HepG2 (cell line): Measurements from ENCODE around the gene RNF175. TPM values are rescaled to one million over a fixed set of nuclear protein-coding genes. Genes with fewer than 3 reads are reported as not detected.

Experiments
- ATAC-seq: fragments of 200-7000 bp; cut with Tn5 transposase; 3 replicates; pipeline ENCODE4 v1.9.1; 2020; ENCODE audit warnings: mild to moderate bottlenecking, moderate library complexity
- BruUV-seq: library from RNA; stranded (reverse); fragments of 400-500 nt; replicated peaks from 2 replicates; lab custom pipeline; 2021; lab: Mats Ljungman, UMichigan
- CTCF ChIA-PET: fragments of 300-600 bp; formaldehyde crosslinking; extraction: SDS; loops from one replicate; lab custom pipeline; 2021; ENCODE audit warnings: low total read pairs, inconsistent platforms, low intra/inter-chr PET ratio; lab: Yijun Ruan, JAX
- POLR2A ChIA-PET: fragments of 350-600 bp; sonication (Branson Sonifier 250); formaldehyde crosslinking; loops from one replicate; lab custom pipeline; 2020; ENCODE audit warnings: antibody characterized with exemption, inconsistent platforms; lab: Yijun Ruan, JAX
- DNase-seq: peaks from one replicate; pipeline ENCODE4 v3.0.0-alpha.2; 2015; ENCODE audit warnings: low spot score
- FAIRE-seq: peaks from 3 replicates; lab custom pipeline; 2011; peaks lifted over from hg19 to GRCh38; lab: Jason Lieb, UNC
- H2AFZ ChIP-seq: one replicate; pipeline ENCODE4 v1.6.1; 2011; ENCODE audit warnings: low read length, inconsistent platforms
- H3K27ac ChIP-seq: fragments of 300-600 bp; 3 replicates; pipeline ENCODE4 v1.8.0; 2011; ENCODE audit warnings: mixed run types, mild to moderate bottlenecking, mixed read lengths, low read length, inconsistent platforms; ENCODE audit not compliant: insufficient read depth; ENCODE audit errors: extremely low read length
- H3K27me3 ChIP-seq, 2 experiments: fragments of 200-600 bp in 1 of 2; 2 replicates in 1 of 2; 3 replicates in 1 of 2; pipeline versions ENCODE4 v1.6.0 to v1.8.0; 2011; ENCODE audit warnings: low read length in 2 of 2, mild to moderate bottlenecking in 2 of 2, moderate library complexity in 2 of 2, inconsistent platforms in 1 of 2; ENCODE audit not compliant: insufficient read depth in 2 of 2, control insufficient read depth in 1 of 2
- H3K36me3 ChIP-seq, 2 experiments: fragments of 200-600 bp in 1 of 2; replicated peaks in 1 of 2; 2 replicates in 1 of 2; 3 replicates in 1 of 2; pipeline versions ENCODE4 v1.5.1 to v1.8.0; 2011; ENCODE audit warnings: low read length in 2 of 2, inconsistent platforms in 1 of 2; ENCODE audit not compliant: insufficient read depth in 2 of 2, control insufficient read depth in 1 of 2
- H3K4me1 ChIP-seq: 2 replicates; pipeline ENCODE4 v1.5.1; 2012; ENCODE audit warnings: low read length, inconsistent platforms; ENCODE audit not compliant: insufficient read depth
- H3K4me2 ChIP-seq: 2 replicates; pipeline ENCODE4 v1.6.0; 2011; ENCODE audit warnings: low read depth, low read length, inconsistent platforms
- H3K4me3 ChIP-seq, 3 experiments: fragments of 200-600 bp in 1 of 3; sonication (generic), shearing (Covaris generic) in 1 of 3; replicated peaks in 1 of 3; 2 replicates each; pipeline ENCODE4 v1.5.1; 2011 to 2016; ENCODE audit warnings: low read length in 3 of 3, inconsistent platforms in 2 of 3, low read depth in 2 of 3, mild to moderate bottlenecking in 2 of 3, control low read depth in 1 of 3, mixed read lengths in 1 of 3; ENCODE audit not compliant: insufficient read depth in 1 of 3
- H3K79me2 ChIP-seq: one replicate; pipeline ENCODE4 v1.6.1; 2011; ENCODE audit warnings: low read length, inconsistent platforms; ENCODE audit not compliant: insufficient read depth
- H3K9ac ChIP-seq: 2 replicates; pipeline ENCODE4 v1.6.0; 2011; ENCODE audit warnings: mild to moderate bottlenecking, low read depth, low read length, inconsistent platforms; ENCODE audit not compliant: insufficient read depth
- H3K9me3 ChIP-seq: 2 replicates; pipeline ENCODE4 v1.5.1; 2012; ENCODE audit warnings: mild to moderate bottlenecking, low read length
- H4K20me1 ChIP-seq: 2 replicates; pipeline ENCODE4 v1.6.0; 2011; ENCODE audit warnings: inconsistent platforms, mild to moderate bottlenecking, low read length, moderate library complexity; ENCODE audit not compliant: insufficient read depth
- CTCF ChIP-seq: sonication (generic); formaldehyde crosslinking; IDR thresholded peaks from 2 replicates; pipeline ENCODE4 v1.5.0; 2020; ENCODE audit warnings: mild to moderate bottlenecking, missing genetic modification reagents, moderate library complexity
- HDAC2 ChIP-seq: sonication (generic); formaldehyde crosslinking; IDR thresholded peaks from 2 replicates; pipeline ENCODE4 v1.4.0; 2020; ENCODE audit warnings: missing genetic modification reagents
- KDM1A ChIP-seq: IDR thresholded peaks from 2 replicates; pipeline ENCODE4 v1.6.1; 2016; ENCODE audit warnings: missing compliant biosample characterization
- MZF1 ChIP-seq: sonication (generic); formaldehyde crosslinking; IDR thresholded peaks from 2 replicates; pipeline ENCODE4 v1.8.1; 2023; ENCODE audit warnings: mild to moderate bottlenecking, missing genetic modification reagents, borderline replicate concordance
- RELA ChIP-seq: sonication (generic); formaldehyde crosslinking; IDR thresholded peaks from 2 replicates; pipeline ENCODE4 v1.4.0; 2020; ENCODE audit warnings: missing genetic modification reagents
- TBX2 ChIP-seq: sonication (generic); formaldehyde crosslinking; IDR thresholded peaks from 2 replicates; pipeline ENCODE4 v1.5.0; 2020; ENCODE audit warnings: missing genetic modification reagents, mild to moderate bottlenecking, borderline replicate concordance
- ZC3H4 ChIP-seq: sonication (generic); formaldehyde crosslinking; IDR thresholded peaks from 2 replicates; pipeline ENCODE4 v1.4.0; 2020; ENCODE audit warnings: missing genetic modification reagents, borderline replicate concordance
- ZFY ChIP-seq: sonication (generic); formaldehyde crosslinking; IDR thresholded peaks from 2 replicates; pipeline ENCODE4 v1.4.0; 2020; ENCODE audit warnings: missing genetic modification reagents
- ZNF251 ChIP-seq: sonication (generic); formaldehyde crosslinking; IDR thresholded peaks from 2 replicates; pipeline ENCODE4 v1.9.0; 2021; ENCODE audit warnings: mild to moderate bottlenecking, missing genetic modification reagents
- ZNF382 ChIP-seq: sonication (generic); formaldehyde crosslinking; IDR thresholded peaks from 2 replicates; pipeline ENCODE4 v1.5.0; 2020; ENCODE audit warnings: missing genetic modification reagents, mild to moderate bottlenecking, borderline replicate concordance
- WGBS: methylation state at CpG from one replicate; pipeline ENCODE4 v1.1.6; 2017; ENCODE audit warnings: low lambda C conversion rate; 5-methylcytosine and 5-hydroxymethylcytosine counted together
- in situ Hi-C: cut with HindIII; loops from 2 replicates; pipeline ENCODE4 v1.10.0; 2017; ENCODE audit warnings: low pct_unique_long_range_greater_than_20kb; ENCODE audit not compliant: extremely low pct_ligation_motif_present
- intact Hi-C: fragments of 100-400 bp; cut with micrococcal nuclease; formaldehyde crosslinking; loops from one replicate; pipeline ENCODE4 v1.10.0; 2022; ENCODE audit not compliant: unreplicated experiment
- polyA plus RNA-seq, 8 experiments: library from polyadenylated mRNA; depleted of rRNA in 3 of 8; stranded (reverse) in 7 of 8; unstranded in 1 of 8; fragments of >200 nt; fragmentation: Illumina TruSeq in 4 of 8; extraction: Trizol in 4 of 8; gene quantifications; 2 replicates each; pipeline versions ENCODE4 v1.2.1 to v1.2.3, GENCODE V29; 2011 to 2016; ENCODE audit warnings: low read depth in 4 of 8, missing spikeins in 1 of 8, mixed read lengths in 1 of 8; ENCODE audit not compliant: insufficient read depth in 1 of 8
- total RNA-seq, 5 experiments: library from RNA; depleted of rRNA; stranded (reverse); fragments of >200 nt; fragmentation: Illumina TruSeq; extraction: Trizol; gene quantifications; 2 replicates each; pipeline ENCODE4 v1.2.3, GENCODE V29; 2016; ENCODE audit warnings: low read depth in 1 of 5
- TF ChIP-seq, protein P1 (sequence below): sonication (generic); formaldehyde crosslinking; IDR thresholded peaks from 2 replicates; pipeline ENCODE4 v1.4.0; 2020; ENCODE audit warnings: missing genetic modification reagents

RNF175 gene
- total and polyA plus RNA-seq, 2 of the 13 experiments (the other 11 are each of a cell fraction or from before 2014, with no cell fraction given), result not detected

GRCh38 chr4:153798901-153799693 lies 39.3 kb upstream of the RNF175 start (continued):
- TF ChIP-seq, protein P1, sequence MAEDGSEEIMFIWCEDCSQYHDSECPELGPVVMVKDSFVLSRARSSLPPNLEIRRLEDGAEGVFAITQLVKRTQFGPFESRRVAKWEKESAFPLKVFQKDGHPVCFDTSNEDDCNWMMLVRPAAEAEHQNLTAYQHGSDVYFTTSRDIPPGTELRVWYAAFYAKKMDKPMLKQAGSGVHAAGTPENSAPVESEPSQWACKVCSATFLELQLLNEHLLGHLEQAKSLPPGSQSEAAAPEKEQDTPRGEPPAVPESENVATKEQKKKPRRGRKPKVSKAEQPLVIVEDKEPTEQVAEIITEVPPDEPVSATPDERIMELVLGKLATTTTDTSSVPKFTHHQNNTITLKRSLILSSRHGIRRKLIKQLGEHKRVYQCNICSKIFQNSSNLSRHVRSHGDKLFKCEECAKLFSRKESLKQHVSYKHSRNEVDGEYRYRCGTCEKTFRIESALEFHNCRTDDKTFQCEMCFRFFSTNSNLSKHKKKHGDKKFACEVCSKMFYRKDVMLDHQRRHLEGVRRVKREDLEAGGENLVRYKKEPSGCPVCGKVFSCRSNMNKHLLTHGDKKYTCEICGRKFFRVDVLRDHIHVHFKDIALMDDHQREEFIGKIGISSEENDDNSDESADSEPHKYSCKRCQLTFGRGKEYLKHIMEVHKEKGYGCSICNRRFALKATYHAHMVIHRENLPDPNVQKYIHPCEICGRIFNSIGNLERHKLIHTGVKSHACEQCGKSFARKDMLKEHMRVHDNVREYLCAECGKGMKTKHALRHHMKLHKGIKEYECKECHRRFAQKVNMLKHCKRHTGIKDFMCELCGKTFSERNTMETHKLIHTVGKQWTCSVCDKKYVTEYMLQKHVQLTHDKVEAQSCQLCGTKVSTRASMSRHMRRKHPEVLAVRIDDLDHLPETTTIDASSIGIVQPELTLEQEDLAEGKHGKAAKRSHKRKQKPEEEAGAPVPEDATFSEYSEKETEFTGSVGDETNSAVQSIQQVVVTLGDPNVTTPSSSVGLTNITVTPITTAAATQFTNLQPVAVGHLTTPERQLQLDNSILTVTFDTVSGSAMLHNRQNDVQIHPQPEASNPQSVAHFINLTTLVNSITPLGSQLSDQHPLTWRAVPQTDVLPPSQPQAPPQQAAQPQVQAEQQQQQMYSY (CRISPR knock-in tag), result no peak
- TF ChIP-seq HDAC2 (CRISPR knock-in tag) (no peak), ZNF251 (no peak), ZNF382 (no peak), TBX2 (CRISPR knock-in tag) (no peak), KDM1A (CRISPR knock-in tag) (no peak), ZC3H4 (CRISPR knock-in tag) (no peak), ZFY (no peak)

DNA sequence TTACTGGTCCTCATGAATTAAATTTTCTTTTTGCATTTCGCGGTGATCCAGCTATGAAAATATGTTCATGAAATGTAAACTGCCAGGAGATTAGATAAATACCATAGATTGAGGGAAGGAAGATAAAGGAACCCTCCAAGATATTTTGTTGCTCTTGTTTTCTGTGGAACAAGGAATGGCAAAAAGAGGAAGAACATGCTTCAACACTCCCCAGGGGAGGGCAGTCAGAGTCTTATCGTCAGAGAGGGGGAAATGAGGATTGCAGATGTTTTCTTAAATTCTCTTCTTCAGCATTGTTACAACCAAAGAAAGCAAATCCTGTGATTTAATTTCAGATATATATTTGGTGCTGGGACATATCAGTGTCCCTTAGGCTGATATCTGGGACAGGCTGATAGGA lies 38.6 kb upstream of the RNF175 start:
- Histone ChIP-seq H3K27ac (no peak overlapping the region), H2AFZ (no peak overlapping the region), H3K9ac (no peak overlapping the region), H3K79me2 (no peaks in the 10 kb centered on the region), H3K36me3 (no peaks in the 10 kb centered on the region), H3K9me3 (no peaks in the 10 kb centered on the region), H4K20me1 (no peaks in the 10 kb centered on the region), H3K4me2 (no peak overlapping the region), H3K27me3 (no peaks in the 10 kb centered on the region), H3K4me3 (no peak overlapping the region), H3K4me1 (no peaks in the 10 kb centered on the region)
- no TSS peak for BruUV-seq
- FAIRE-seq (no peak), ATAC-seq (no peak), DNase-seq (no peak)
- no peak for TF ChIP-seq MZF1 (CRISPR knock-in tag)
- no peak for TF ChIP-seq CTCF (CRISPR knock-in tag)
- TF ChIP-seq RELA (CRISPR knock-in tag), result no peak
- ChIA-PET CTCF (no interaction called here), POLR2A (no interaction called here)
- 0% methylated on average over 3 of the region's 3 CpGs for WGBS
- intact Hi-C loops, result no loop called here
- in situ Hi-C loops, result no loop called here
